ENCODE measurements around the gene ZNF850. TPM values are rescaled to one million over a fixed set of nuclear protein-coding genes. Genes with fewer than 3 reads are reported as not detected.

ZNF850 gene
- polyA plus RNA-seq, 1 of the 3 experiments (the other 2 are of a cell fraction), result 1.6 TPM

- no peak for DNase-seq
- Histone ChIP-seq H3K9ac (no peak overlapping the region), H3F3A (replicated peaks; ENCODE audit: insufficient read depth) (peaks cover 14% of the 10 kb centered on the region), H3K4me2 (no peak overlapping the region), H3K4me1 (ENCODE audit: control insufficient read depth in 1 of 2, insufficient read depth in 2 of 2, low read depth in 1 of 2, low read length in 1 of 2) (no peaks in the 10 kb centered on the region), H3K9me3 (peaks cover 72% of the 10 kb centered on the region), H3K36me3 (replicated peaks in 1 of 2; ENCODE audit: control insufficient read depth in 1 of 2, insufficient read depth in 2 of 2, low read length in 1 of 2) (peaks cover 48 to 91% of the 10 kb centered on the region in 2 experiments), H3K4me3 (ENCODE audit: low read depth in 2 of 2, low read length in 1 of 2) (no peak overlapping the region; a peak in 1 of 4 replicates), H4K20me1 (ENCODE audit: insufficient read depth) (no peaks in the 10 kb centered on the region), H3K27me3 (ENCODE audit: insufficient read depth) (no peaks in the 10 kb centered on the region), H3K9me2 (no peaks in the 10 kb centered on the region), H3K27ac (ENCODE audit: low read depth in 2 of 2, low read length in 1 of 2) (no peak overlapping the region), H3K79me2 (ENCODE audit: insufficient read depth) (no peaks in the 10 kb centered on the region; the same call in 1 of the 2 replicates), H2AFZ (ENCODE audit: low read depth) (no peak overlapping the region)
- no peak for TF ChIP-seq SIN3A (IDR thresholded peaks at IDR 0.05; ENCODE audit: borderline replicate concordance, low read depth, low read length)
- no peak for TF ChIP-seq TAF1 (IDR thresholded peaks at IDR 0.05; ENCODE audit: borderline replicate concordance, low read depth, low read length)
- TF ChIP-seq FOSL2 (IDR thresholded peaks at IDR 0.05; ENCODE audit: borderline replicate concordance, low read depth), result no peak
- TF ChIP-seq YY1 (IDR thresholded peaks at IDR 0.05; ENCODE audit: low read depth), result no peak
- no peak for TF ChIP-seq IRF3 (IDR thresholded peaks at IDR 0.05; ENCODE audit: low read depth, low read length)
- no peak for TF ChIP-seq USF2 (IDR thresholded peaks at IDR 0.05; ENCODE audit: borderline replicate concordance, low read depth, low read length)
- TF ChIP-seq MXI1 (IDR thresholded peaks at IDR 0.05; ENCODE audit: low read depth, low read length), result no peak
- no peak for TF ChIP-seq FOXM1 (IDR thresholded peaks at IDR 0.05; ENCODE audit: low read depth)
- TF ChIP-seq CTCF (IDR thresholded peaks at IDR 0.05), result no peak
- no peak for TF ChIP-seq MEF2A (IDR thresholded peaks at IDR 0.05; ENCODE audit: borderline replicate concordance, low read depth)
- TF ChIP-seq ELF1 (IDR thresholded peaks at IDR 0.05), result no peak
- no peak for TF ChIP-seq RFX5 (IDR thresholded peaks at IDR 0.05; ENCODE audit: low read length)
- TF ChIP-seq TCF12 (IDR thresholded peaks at IDR 0.05), result no peak
- ChIA-PET POLR2A (no interaction called here), CTCF (no interaction called here)
- WGBS (ENCODE audit: low lambda C conversion rate), result 83% methylated on average over 7 of the region's 7 CpGs
Observed at GRCh38 chr19:36819130-36819630, 46.6 kb upstream of the ZNF850 start.

- ChIA-PET POLR2A (no interaction called here), CTCF (no interaction called here)
- Histone ChIP-seq H3K27ac (ENCODE audit: low read depth in 2 of 2, low read length in 1 of 2) (no peak overlapping the region), H3K27me3 (ENCODE audit: insufficient read depth) (no peaks in the 10 kb centered on the region), H3K36me3 (replicated peaks in 1 of 2; ENCODE audit: control insufficient read depth in 1 of 2, insufficient read depth in 2 of 2, low read length in 1 of 2) (peaks cover 14 to 64% of the 10 kb centered on the region in 2 experiments), H3K79me2 (ENCODE audit: insufficient read depth) (peaks cover 40% of the 10 kb centered on the region; the same call in 1 of the 2 replicates), H3K4me3 (ENCODE audit: low read depth in 2 of 2, low read length in 1 of 2) (no peak overlapping the region), H3K9me2 (no peaks in the 10 kb centered on the region), H2AFZ (ENCODE audit: low read depth) (no peak overlapping the region), H3K4me1 (ENCODE audit: control insufficient read depth in 1 of 2, insufficient read depth in 2 of 2, low read depth in 1 of 2, low read length in 1 of 2) (no peaks in the 10 kb centered on the region), H3K9me3 (peaks cover 30% of the 10 kb centered on the region; the same call in 1 of the 2 replicates), H4K20me1 (ENCODE audit: insufficient read depth) (no peaks in the 10 kb centered on the region), H3K9ac (no peak overlapping the region), H3K4me2 (no peak overlapping the region), H3F3A (replicated peaks; ENCODE audit: insufficient read depth) (peaks cover 9% of the 10 kb centered on the region)
- no peak for DNase-seq
- TF ChIP-seq USF2 (IDR thresholded peaks at IDR 0.05; ENCODE audit: borderline replicate concordance, low read depth, low read length) (no peak), ZBTB33 (IDR thresholded peaks at IDR 0.05; ENCODE audit: borderline replicate concordance, low read depth) (no peak), RCOR1 (IDR thresholded peaks at IDR 0.05; ENCODE audit: low read length) (no peak), MXI1 (IDR thresholded peaks at IDR 0.05; ENCODE audit: low read depth, low read length) (no peak), USF1 (IDR thresholded peaks at IDR 0.05; ENCODE audit: borderline replicate concordance, low read depth) (no peak), ELF1 (IDR thresholded peaks at IDR 0.05) (no peak)
Observed at GRCh38 chr19:36807029-36807428, 34.4 kb upstream of the ZNF850 start.

All from SK-N-SH (cell line).